ENCODE data around the gene EVC2.

The EVC2 gene

GRCh38 chr4:5710065-5710960 is 2.0 kb upstream of the EVC2 start:
- TF ChIP-seq TSHZ2 (CRISPR knock-in tag; IDR thresholded peaks at IDR 0.05) (no peak), ISL1 (CRISPR knock-in tag; IDR thresholded peaks at IDR 0.05) (no peak), RARB (CRISPR knock-in tag; IDR thresholded peaks at IDR 0.05) (no peak), ZC3H10 (CRISPR knock-in tag; IDR thresholded peaks at IDR 0.05) (no peak), ZNF70 (CRISPR knock-in tag; IDR thresholded peaks at IDR 0.05) (no peak), GLIS3 (CRISPR knock-in tag; IDR thresholded peaks at IDR 0.05) (no peak), POU6F1 (CRISPR knock-in tag; IDR thresholded peaks at IDR 0.05; ENCODE audit: borderline replicate concordance, low read depth) (no peak), ESRRG (CRISPR knock-in tag; IDR thresholded peaks at IDR 0.05) (no peak), TOX (CRISPR knock-in tag; IDR thresholded peaks at IDR 0.05; ENCODE audit: borderline replicate concordance) (no peak), ZNF8 (CRISPR knock-in tag; IDR thresholded peaks at IDR 0.05) (no peak), SNAI2 (CRISPR knock-in tag; IDR thresholded peaks at IDR 0.05) (no peak), ZFP30 (CRISPR knock-in tag; IDR thresholded peaks at IDR 0.05) (no peak), PATZ1 (CRISPR knock-in tag; IDR thresholded peaks at IDR 0.05; ENCODE audit: borderline replicate concordance) (no peak), OSR1 (CRISPR knock-in tag; IDR thresholded peaks at IDR 0.05) (no peak), PPARA (CRISPR knock-in tag; IDR thresholded peaks at IDR 0.05; ENCODE audit: borderline replicate concordance) (no peak), CREB5 (CRISPR knock-in tag; IDR thresholded peaks at IDR 0.05; ENCODE audit: low read depth) (no peak)
- ATAC-seq, result peak; percentile 76

GRCh38 chr4:5709207-5709575 is 832 bp upstream of the EVC2 start:
- TF ChIP-seq GLIS3 (CRISPR knock-in tag; IDR thresholded peaks at IDR 0.05) (no peak), OSR1 (CRISPR knock-in tag; IDR thresholded peaks at IDR 0.05) (no peak), CSDC2 (CRISPR knock-in tag; IDR thresholded peaks at IDR 0.05) (no peak), ISL1 (CRISPR knock-in tag; IDR thresholded peaks at IDR 0.05) (no peak), ZFP3 (CRISPR knock-in tag; IDR thresholded peaks at IDR 0.05) (no peak), ZNF565 (CRISPR knock-in tag; conservative IDR thresholded peaks at IDR 0.05; ENCODE audit: low read depth) (no peak), TCF4 (CRISPR knock-in tag; IDR thresholded peaks at IDR 0.05; ENCODE audit: borderline replicate concordance) (no peak), BACH2 (CRISPR knock-in tag; IDR thresholded peaks at IDR 0.05; ENCODE audit: borderline replicate concordance) (no peak), ZFP30 (CRISPR knock-in tag; IDR thresholded peaks at IDR 0.05) (no peak), TOX (CRISPR knock-in tag; IDR thresholded peaks at IDR 0.05; ENCODE audit: borderline replicate concordance) (no peak), ZC3H10 (CRISPR knock-in tag; IDR thresholded peaks at IDR 0.05) (no peak), SNAI2 (CRISPR knock-in tag; IDR thresholded peaks at IDR 0.05) (no peak), POU6F1 (CRISPR knock-in tag; IDR thresholded peaks at IDR 0.05; ENCODE audit: borderline replicate concordance, low read depth) (no peak), ARNTL (CRISPR knock-in tag; IDR thresholded peaks at IDR 0.05; ENCODE audit: borderline replicate concordance, low read depth) (no peak), PPARA (CRISPR knock-in tag; IDR thresholded peaks at IDR 0.05; ENCODE audit: borderline replicate concordance) (no peak), ZNF8 (CRISPR knock-in tag; IDR thresholded peaks at IDR 0.05) (no peak)
- ATAC-seq, result no peak

Measured in SK-N-SH treated with all-trans-retinoic acid at 6 μM for 48 hours (cell line).